ENCODE data around the gene YY1. TPM values are rescaled to one million over a fixed set of nuclear protein-coding genes. Genes with fewer than 3 reads are reported as not detected.

YY1 gene
- total RNA-seq, 1 experiment from 2014 or later = 56.5 TPM

Small RNA genes within 50 kb of the gene (small RNA-seq; reads per million reads assigned to genes)
- gene MIR345 = 0.21 to 33.4 reads per million in 2 experiments
- 0 reads per million in 2 experiments for gene RN7SL523P

Other genes with a start within 250 kb of the YY1 start
- gene EVL, start 173.7 kb upstream of the YY1 start, total RNA-seq (2014; rRNA removed; shearing (Covaris generic)) = 22.1 and 26.6 TPM in 2 replicates
- gene DEGS2, start 79.5 kb upstream of the YY1 start, total RNA-seq (2014; rRNA removed; shearing (Covaris generic)) = not detected in 2 replicates
- gene SLC25A29, start 67.3 kb downstream of the YY1 start, total RNA-seq (2014; rRNA removed; shearing (Covaris generic)) = 21.3 and 26.0 TPM in 2 replicates
- 0.29 TPM in 1 of 2 replicates, not detected in the other for gene SLC25A47, start 84.2 kb downstream of the YY1 start, total RNA-seq (2014; rRNA removed; shearing (Covaris generic))
- 46.8 and 58.8 TPM in 2 replicates for gene WDR25, start 137.3 kb downstream of the YY1 start, total RNA-seq (2014; rRNA removed; shearing (Covaris generic))